ENCODE data around the gene MAN1A2. TPM values are rescaled to one million over a fixed set of nuclear protein-coding genes. Genes with fewer than 3 reads are reported as not detected.
"Not testable (repeated sequence)": the region's sequence is repeated elsewhere in the genome, so short reads cannot be mapped to it uniquely, and the experiment has no call there.

Gene MAN1A2
- total and polyA plus RNA-seq, 7 donors, result 1.8 to 52.8 (median 36.8) TPM

- WGBS, 2 donors, result 98% methylated on average over 3 of the region's 3 CpGs
- no peak for DNase-seq
- H3K4me1 ChIP-seq, result no peaks in the 10 kb centered on the region
Measured at GRCh38 chr1:117452216-117452615, 85.0 kb downstream of the MAN1A2 start.

GRCh38 chr1:117453958-117454357 is 86.7 kb downstream of the MAN1A2 start:
- DNase-seq, result no peak
- H3K36me3 ChIP-seq, result peaks cover 0 to 9% (median 2%) of the 10 kb centered on the region in 4 donors
- TF ChIP-seq POLR2A (IDR thresholded peaks at IDR 0.05) (no peak), POLR2AphosphoS5 (IDR thresholded peaks at IDR 0.05) (no peak)
- no peak overlapping the region for H3K4me3 ChIP-seq
- no peaks in the 10 kb centered on the region for H3K4me1 ChIP-seq
- H3K9me3 ChIP-seq, result no peaks in the 10 kb centered on the region
- no peak overlapping the region for H3K27ac ChIP-seq
- H3K27me3 ChIP-seq, result no peaks in the 10 kb centered on the region
- intact Hi-C loops (cut with DNase I), result no loop called here
- 70 to 81% methylated on average over 2 of the region's 2 CpGs for WGBS, 2 donors

More at GRCh38 chr1:117452216-117452615, 85.0 kb downstream of the MAN1A2 start:
- TF ChIP-seq POLR2A (IDR thresholded peaks at IDR 0.05), result no peak
- no peak for TF ChIP-seq POLR2AphosphoS5 (IDR thresholded peaks at IDR 0.05)
- no peak for TF ChIP-seq CTCF (IDR thresholded peaks at IDR 0.05)
- TF ChIP-seq EP300 (IDR thresholded peaks at IDR 0.05), result no peak
- H3K27me3 ChIP-seq, result no peaks in the 10 kb centered on the region
- H3K4me3 ChIP-seq, result no peak overlapping the region
- intact Hi-C loops (cut with DNase I), result no loop called here
- no peak overlapping the region for H3K27ac ChIP-seq
- peaks cover 0 to 9% (median 2%) of the 10 kb centered on the region in 4 donors for H3K36me3 ChIP-seq
- H3K9me3 ChIP-seq, result no peaks in the 10 kb centered on the region

- H3K36me3 ChIP-seq; H3K27me3 ChIP-seq; intact Hi-C loops (cut with DNase I); H3K9me3 ChIP-seq; H3K27ac ChIP-seq; DNase-seq; H3K4me3 ChIP-seq; H3K4me1 ChIP-seq: not testable (repeated sequence)
- 97 to 99% methylated on average over 8 of the region's 8 CpGs for WGBS, 2 donors
Measured at GRCh38 chr1:117458410-117458809, 91.2 kb downstream of the MAN1A2 start.

- H3K27ac ChIP-seq, result no peak overlapping the region
- intact Hi-C loops (cut with DNase I), result no loop called here
- DNase-seq, result no peak
- H3K36me3 ChIP-seq, result peaks cover 0 to 14% (median 0%) of the 10 kb centered on the region in 4 donors
- H3K9me3 ChIP-seq, result no peaks in the 10 kb centered on the region
- no peaks in the 10 kb centered on the region for H3K4me1 ChIP-seq
- TF ChIP-seq POLR2A (IDR thresholded peaks at IDR 0.05) (no peak), CTCF (IDR thresholded peaks at IDR 0.05) (no peak), POLR2AphosphoS5 (IDR thresholded peaks at IDR 0.05) (no peak), EP300 (IDR thresholded peaks at IDR 0.05) (no peak)
- H3K27me3 ChIP-seq, result no peaks in the 10 kb centered on the region
- no peak overlapping the region for H3K4me3 ChIP-seq
Measured at GRCh38 chr1:117466761-117467160, 99.5 kb downstream of the MAN1A2 start.

GRCh38 chr1:117467336-117467735 is 100.1 kb downstream of the MAN1A2 start:
- TF ChIP-seq CTCF (IDR thresholded peaks at IDR 0.05) (no peak), POLR2AphosphoS5 (IDR thresholded peaks at IDR 0.05) (no peak), POLR2A (IDR thresholded peaks at IDR 0.05) (no peak), EP300 (IDR thresholded peaks at IDR 0.05) (no peak)
- Histone ChIP-seq H3K4me1 (no peaks in the 10 kb centered on the region), H3K9me3 (no peaks in the 10 kb centered on the region), H3K27me3 (no peaks in the 10 kb centered on the region), H3K4me3 (no peak overlapping the region), H3K27ac (no peak overlapping the region), H3K36me3 (peaks cover 0 to 14% (median 0%) of the 10 kb centered on the region in 4 donors)
- WGBS, 2 donors, result 93 to 97% methylated on average over 1 of the region's 1 CpG
- intact Hi-C loops (cut with DNase I), result no loop called here
- DNase-seq, result no peak

- intact Hi-C loops (cut with DNase I), result no loop called here
- TF ChIP-seq CTCF (IDR thresholded peaks at IDR 0.05) (no peak), POLR2AphosphoS5 (IDR thresholded peaks at IDR 0.05) (no peak)
- Histone ChIP-seq H3K4me3 (no peak overlapping the region), H3K27me3 (no peaks in the 10 kb centered on the region), H3K36me3 (peaks cover 0 to 7% (median 1%) of the 10 kb centered on the region in 4 donors), H3K27ac (no peak overlapping the region), H3K4me1 (no peaks in the 10 kb centered on the region), H3K9me3 (no peaks in the 10 kb centered on the region)
- DNase-seq, result no peak
Measured at GRCh38 chr1:117473063-117473462, 105.8 kb downstream of the MAN1A2 start.

GRCh38 chr1:117475495-117475894 is 108.2 kb downstream of the MAN1A2 start:
- intact Hi-C loops (cut with DNase I); H3K4me3 ChIP-seq; DNase-seq; H3K27ac ChIP-seq; H3K36me3 ChIP-seq; H3K9me3 ChIP-seq; H3K27me3 ChIP-seq; H3K4me1 ChIP-seq: not testable (repeated sequence)
- 99 to 100% methylated on average over 2 of the region's 2 CpGs for WGBS, 2 donors
